ENCODE results near the gene CPEB4. TPM values are rescaled to one million over a fixed set of nuclear protein-coding genes. Genes with fewer than 3 reads are reported as not detected.

The CPEB4 gene
- total and polyA plus RNA-seq, 2 of the 4 experiments (the other 2 are of a cell fraction), result 7.8 to 22.6 TPM

DNA sequence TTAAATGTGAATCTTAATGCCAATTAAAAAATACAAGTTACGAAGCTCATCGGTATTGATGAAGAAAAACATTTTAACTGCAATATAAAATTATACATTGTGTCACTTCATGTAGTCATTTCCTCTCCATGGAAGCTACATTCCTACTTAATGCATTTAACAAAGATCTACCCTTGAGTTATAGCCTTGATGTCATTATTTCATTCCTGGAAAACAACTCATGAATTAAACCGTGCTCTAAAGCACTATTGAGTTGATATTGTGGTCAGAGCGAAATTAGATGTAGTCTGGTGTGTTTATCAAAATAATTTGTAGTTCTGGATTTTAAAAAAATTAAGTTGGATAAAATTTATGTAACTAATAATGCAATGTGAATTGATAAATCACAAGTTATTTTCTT, 111.9 kb downstream of the CPEB4 start:
- CTCF ChIA-PET, result no interaction called here
- no TSS peak for BruUV-seq (replicated peaks)

More for the DNA sequence above, 111.9 kb downstream of the CPEB4 start:
- dilution Hi-C loops (cut with HindIII; ENCODE audit: low sequenced_read_pairs, unreplicated experiment) (no loop called here), intact Hi-C loops (cut with micrococcal nuclease) (no loop called here), in situ Hi-C loops (cut with MboI; ENCODE audit: low sequenced_read_pairs) (no loop called here)
- H4K8ac ChIP-seq (ENCODE audit: low read depth in 2 of 2, low read length in 2 of 2), result no peak overlapping the region
- H3K4ac ChIP-seq (ENCODE audit: low read depth, low read length), result no peak overlapping the region
- TF ChIP-seq NFE2L2 (IDR thresholded peaks at IDR 0.05; ENCODE audit: low read depth, low read length) (no peak), CHD1 (IDR thresholded peaks at IDR 0.05; ENCODE audit: low read depth, low read length) (no peak), RAD21 (IDR thresholded peaks at IDR 0.05; ENCODE audit: low read length) (no peak), SMC3 (IDR thresholded peaks at IDR 0.05; ENCODE audit: low read depth, low read length) (no peak), RCOR1 (IDR thresholded peaks at IDR 0.05; ENCODE audit: insufficient replicate concordance, low read length) (no peak), MAFK (IDR thresholded peaks at IDR 0.05; ENCODE audit: low read depth, low read length) (no peak), POLR2A (IDR thresholded peaks at IDR 0.05; ENCODE audit: low read depth, low read length) (no peak), CTCF (conservative IDR thresholded peaks at IDR 0.05; ENCODE audit: low read depth, low read length) (no peak), FOS (IDR thresholded peaks at IDR 0.05; ENCODE audit: low read depth, low read length) (no peak), CEBPB (IDR thresholded peaks at IDR 0.05; ENCODE audit: low read depth, low read length) (no peak), RFX5 (IDR thresholded peaks at IDR 0.05; ENCODE audit: low read depth, low read length) (no peak), BHLHE40 (IDR thresholded peaks at IDR 0.05; ENCODE audit: low read depth, low read length) (no peak), MXI1 (IDR thresholded peaks at IDR 0.05; ENCODE audit: borderline replicate concordance, low read depth, low read length) (no peak), MAZ (IDR thresholded peaks at IDR 0.05; ENCODE audit: borderline replicate concordance, low read depth, low read length) (no peak)
- TF ChIP-seq, protein P1, sequence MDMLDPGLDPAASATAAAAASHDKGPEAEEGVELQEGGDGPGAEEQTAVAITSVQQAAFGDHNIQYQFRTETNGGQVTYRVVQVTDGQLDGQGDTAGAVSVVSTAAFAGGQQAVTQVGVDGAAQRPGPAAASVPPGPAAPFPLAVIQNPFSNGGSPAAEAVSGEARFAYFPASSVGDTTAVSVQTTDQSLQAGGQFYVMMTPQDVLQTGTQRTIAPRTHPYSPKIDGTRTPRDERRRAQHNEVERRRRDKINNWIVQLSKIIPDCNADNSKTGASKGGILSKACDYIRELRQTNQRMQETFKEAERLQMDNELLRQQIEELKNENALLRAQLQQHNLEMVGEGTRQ (IDR thresholded peaks at IDR 0.05; ENCODE audit: low read depth, low read length), result no peak
- TF ChIP-seq, protein P2, sequence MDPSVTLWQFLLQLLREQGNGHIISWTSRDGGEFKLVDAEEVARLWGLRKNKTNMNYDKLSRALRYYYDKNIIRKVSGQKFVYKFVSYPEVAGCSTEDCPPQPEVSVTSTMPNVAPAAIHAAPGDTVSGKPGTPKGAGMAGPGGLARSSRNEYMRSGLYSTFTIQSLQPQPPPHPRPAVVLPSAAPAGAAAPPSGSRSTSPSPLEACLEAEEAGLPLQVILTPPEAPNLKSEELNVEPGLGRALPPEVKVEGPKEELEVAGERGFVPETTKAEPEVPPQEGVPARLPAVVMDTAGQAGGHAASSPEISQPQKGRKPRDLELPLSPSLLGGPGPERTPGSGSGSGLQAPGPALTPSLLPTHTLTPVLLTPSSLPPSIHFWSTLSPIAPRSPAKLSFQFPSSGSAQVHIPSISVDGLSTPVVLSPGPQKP (IDR thresholded peaks at IDR 0.05; ENCODE audit: borderline replicate concordance, low read depth, low read length), result no peak
- no peaks in the 10 kb centered on the region for H3K4me1 ChIP-seq (ENCODE audit: control insufficient read depth, insufficient read depth, low read length)
- no peaks in the 10 kb centered on the region for H3K9me3 ChIP-seq (ENCODE audit: control insufficient read depth, insufficient read depth, low read length)
- H2BK5ac ChIP-seq (ENCODE audit: low read depth, low read length, poor library complexity, severe bottlenecking), result no peak overlapping the region
- WGBS, 2 experiments (ENCODE audit: extremely low coverage in 2 of 2, insufficient read length in 1 of 2), result no CpG with 5 or more reads among the region's 4 CpGs
- H3K4me3 ChIP-seq (ENCODE audit: insufficient read depth, low read depth, low read length), result no peak overlapping the region
- no peaks in the 10 kb centered on the region for H3K27me3 ChIP-seq (ENCODE audit: control insufficient read depth, insufficient read depth, low read length)
- H3K27ac ChIP-seq (ENCODE audit: insufficient read depth, low read length), result no peak overlapping the region
- POLR2A ChIA-PET (ENCODE audit: unreplicated experiment), result interaction anchor here (0.6 kb wide), 1 partner anchor 122 kb away, joined by 4 read pairs; no protein-coding TSS in a partner anchor
- no peak overlapping the region for H2AK5ac ChIP-seq (ENCODE audit: low read depth, low read length)
- H3K36me3 ChIP-seq (ENCODE audit: control insufficient read depth, insufficient read depth, low read length), result no peaks in the 10 kb centered on the region
- no peak overlapping the region for H2BK120ac ChIP-seq (ENCODE audit: low read depth, low read length)
- H2BK15ac ChIP-seq (ENCODE audit: low read depth, low read length), result no peak overlapping the region
- ATAC-seq (ENCODE audit: low read depth) (no peak), DNase-seq (no peak)
- H3K79me1 ChIP-seq (ENCODE audit: low read depth in 1 of 2, low read length in 2 of 2), result no peaks in the 10 kb centered on the region
- H3K23ac ChIP-seq (ENCODE audit: low read depth, low read length), result no peak overlapping the region
- H2BK20ac ChIP-seq (ENCODE audit: low read depth, low read length), result no peak overlapping the region
- H3K56ac ChIP-seq (ENCODE audit: extremely low read depth, insufficient read depth, low read length), result no peak overlapping the region
- H3K14ac ChIP-seq (replicated peaks; ENCODE audit: low read depth, low read length), result no peak overlapping the region
- no peak overlapping the region for H3K9ac ChIP-seq (ENCODE audit: low read depth, low read length)
- no peaks in the 10 kb centered on the region for H4K20me1 ChIP-seq (ENCODE audit: insufficient read depth, low read length)
- no peak overlapping the region for H2AFZ ChIP-seq (replicated peaks; ENCODE audit: low read length, poor library complexity)
- no peak overlapping the region for H4K5ac ChIP-seq (ENCODE audit: low read depth, low read length)
- no peaks in the 10 kb centered on the region for H3K9me1 ChIP-seq (ENCODE audit: insufficient read depth, low read length)
- no peak overlapping the region for H3K4me2 ChIP-seq (ENCODE audit: low read depth, low read length)
- H4K91ac ChIP-seq (ENCODE audit: insufficient read depth, low read depth, low read length), result no peak overlapping the region
- H2AK9ac ChIP-seq (replicated peaks; ENCODE audit: low read depth, low read length, poor library complexity), result no peak overlapping the region
- H3K18ac ChIP-seq (ENCODE audit: low read depth, low read length), result no peak overlapping the region

Measured in IMR-90 (cell line).